Caco-2 (cell line): ENCODE measurements around the gene TBKBP1. TPM values are rescaled to one million over a fixed set of nuclear protein-coding genes. Genes with fewer than 3 reads are reported as not detected.

Experiments used
- BruUV-seq: library from RNA; stranded (reverse); fragments of 400-500 nt; replicated peaks from 2 replicates; lab custom pipeline; 2021; lab: Mats Ljungman, UMichigan
- CTCF ChIA-PET: fragments of 300-600 bp; sonication (Branson Sonifier 250); formaldehyde crosslinking; loops from one replicate; lab custom pipeline; 2022; ENCODE audit warnings: antibody characterized with exemption; lab: Charles Lee
- POLR2A ChIA-PET: fragments of 300-600 bp; sonication (Branson Sonifier 250); formaldehyde crosslinking; loops from one replicate; lab custom pipeline; 2022; ENCODE audit warnings: antibody characterized with exemption; lab: Charles Lee
- DNase-seq, 2 experiments: peaks; one replicate each; pipeline versions ENCODE4 v3.0.0 to v3.0.0-alpha.2; 2020 to 2022
- H3K27me3 ChIP-seq: replicated peaks from 2 replicates; pipeline ENCODE4 v1.6.0; 2011; ENCODE audit warnings: low read length; ENCODE audit not compliant: control insufficient read depth, insufficient read depth
- H3K36me3 ChIP-seq: 2 replicates; pipeline ENCODE4 v1.5.1; 2011; ENCODE audit warnings: low read length; ENCODE audit not compliant: control insufficient read depth, insufficient read depth
- H3K4me1 ChIP-seq: fragments of 250-450 bp; sonication (Bioruptor Pico); 2 replicates; pipeline ENCODE4 v1.5.1; 2020; ENCODE audit warnings: mild to moderate bottlenecking
- H3K4me3 ChIP-seq: 2 replicates; pipeline ENCODE4 v1.5.1; 2011; ENCODE audit warnings: low read depth, mild to moderate bottlenecking, control low read depth, low read length
- H3K9me3 ChIP-seq: fragments of 250-450 bp; sonication (Bioruptor Pico); 2 replicates; pipeline ENCODE4 v1.5.1; 2020; ENCODE audit warnings: mild to moderate bottlenecking, moderate library complexity
- H3K27ac Mint-ChIP-seq: one replicate; pipeline ENCODE4 v1.8.0; 2022; ENCODE audit warnings: mixed read lengths; ENCODE audit not compliant: unreplicated experiment
- H3K27me3 Mint-ChIP-seq: one replicate; pipeline ENCODE4 v1.8.0; 2022; ENCODE audit warnings: mixed read lengths; ENCODE audit not compliant: insufficient read depth, unreplicated experiment
- H3K36me3 Mint-ChIP-seq: one replicate; pipeline ENCODE4 v1.8.0; 2022; ENCODE audit warnings: mild to moderate bottlenecking, mixed read lengths; ENCODE audit not compliant: insufficient read depth, unreplicated experiment
- H3K4me1 Mint-ChIP-seq: one replicate; pipeline ENCODE4 v1.8.0; 2022; ENCODE audit warnings: low read depth, mixed read lengths; ENCODE audit not compliant: unreplicated experiment
- H3K4me3 Mint-ChIP-seq: one replicate; pipeline ENCODE4 v1.8.0; 2022; ENCODE audit warnings: mild to moderate bottlenecking, moderate library complexity, mixed read lengths; ENCODE audit not compliant: unreplicated experiment
- H3K9me3 Mint-ChIP-seq: one replicate; pipeline ENCODE4 v1.8.0; 2022; ENCODE audit warnings: mixed read lengths; ENCODE audit not compliant: unreplicated experiment
- CTCF ChIP-seq, 2 experiments: fragments of 200-600 bp in 1 of 2; IDR thresholded peaks; 1 replicate in 1 of 2; 2 replicates in 1 of 2; pipeline versions ENCODE4 v1.5.1 to v1.8.0; 2011 to 2022; ENCODE audit warnings: antibody characterized with exemption in 1 of 2, control low read depth in 1 of 2, inconsistent platforms in 1 of 2, low read depth in 1 of 2, low read length in 1 of 2, mild to moderate bottlenecking in 1 of 2, moderate library complexity in 1 of 2; ENCODE audit not compliant: insufficient read depth in 1 of 2, severe bottlenecking in 1 of 2, unreplicated experiment in 1 of 2
- intact Hi-C: fragments of 100-400 bp; cut with micrococcal nuclease; formaldehyde crosslinking; loops from one replicate; pipeline ENCODE4 v1.10.0; 2022; ENCODE audit not compliant: unreplicated experiment
- total RNA-seq: library from RNA; stranded (reverse); gene quantifications from 2 replicates; pipeline ENCODE4 v1.2.3, GENCODE V29; 2022

TBKBP1 gene
- total RNA-seq, 1 experiment from 2014 or later, result 27.4 TPM

- peak; percentile 55 to 89 for TF ChIP-seq CTCF (IDR thresholded peaks at IDR 0.05; ENCODE audit: insufficient read depth in 1 of 2, low read depth in 1 of 2, low read length in 1 of 2, severe bottlenecking in 1 of 2, unreplicated experiment in 1 of 2)
- Histone ChIP-seq H3K36me3 (no peaks in the 10 kb centered on the region), H3K27me3 (peaks cover 18% of the 10 kb centered on the region), H3K4me3 (peak within 1 kb of the TSS; percentile 37), H3K4me1 (peaks cover 9% of the 10 kb centered on the region), H3K9me3 (no peaks in the 10 kb centered on the region)
- BruUV-seq, result no TSS peak
- peak; percentile 93 to 94 for DNase-seq
- CTCF ChIA-PET, result interaction anchor here (0.5 to 2.0 kb wide), 28 partner anchors 8 to 395 kb away, joined by 3 to 19 read pairs (median 5); partner anchors contain the start of genes KPNB1, LRRC46, MRPL10 and OSBPL7
- Mint-ChIP-seq H3K4me1 (peaks cover 7% of the 10 kb centered on the region), H3K36me3 (no peaks in the 10 kb centered on the region), H3K27ac (no peak within 1 kb of the TSS), H3K4me3 (peak within 1 kb of the TSS; percentile 68), H3K27me3 (peaks cover 45% of the 10 kb centered on the region), H3K9me3 (no peaks in the 10 kb centered on the region)
- POLR2A ChIA-PET, result interaction anchor here (0.7 to 1.1 kb wide), 3 partner anchors 83 to 237 kb away, joined by 3 to 4 read pairs (median 4); partner anchors contain the start of genes LRRC46 and MRPL10
- intact Hi-C loops, result loop anchor here (1.0 to 2.0 kb wide), 3 partner anchors 34 to 69 kb away; no protein-coding TSS in a partner anchor
Observed at GRCh38 chr17:47733047-47733673, 39.2 kb downstream of the TBKBP1 start, which contains the start of gene TBX21. Gene TBX21, plus strand, starts transcription at chr17:47733236. Its CDS starts 219 bp downstream, at chr17:47733455.

GRCh38 chr17:47733674-47734410 lies 39.9 kb downstream of the TBKBP1 start:
- peak overlapping the region; percentile 37 for H3K4me3 ChIP-seq
- peaks cover 9% of the 10 kb centered on the region for H3K4me1 ChIP-seq
- Mint-ChIP-seq H3K4me3 (peak overlapping the region; percentile 18), H3K4me1 (peaks cover 7% of the 10 kb centered on the region), H3K36me3 (no peaks in the 10 kb centered on the region), H3K27ac (no peak overlapping the region), H3K9me3 (no peaks in the 10 kb centered on the region), H3K27me3 (peaks cover 42% of the 10 kb centered on the region)
- no peaks in the 10 kb centered on the region for H3K36me3 ChIP-seq
- DNase-seq, result peak in 1 of 2 experiments; percentile 51
- H3K27me3 ChIP-seq, result peaks cover 18% of the 10 kb centered on the region
- BruUV-seq, result no TSS peak
- CTCF ChIA-PET, result interaction anchor here (0.5 to 2.0 kb wide), 29 partner anchors 8 to 395 kb away, joined by 3 to 19 read pairs (median 5); partner anchors contain the start of genes KPNB1, LRRC46, MRPL10 and OSBPL7
- no peaks in the 10 kb centered on the region for H3K9me3 ChIP-seq
- TF ChIP-seq CTCF (IDR thresholded peaks at IDR 0.05; ENCODE audit: insufficient read depth in 1 of 2, low read depth in 1 of 2, low read length in 1 of 2, severe bottlenecking in 1 of 2, unreplicated experiment in 1 of 2), result no peak
- POLR2A ChIA-PET, result interaction anchor here (1.1 kb wide), 1 partner anchor 237 kb away, joined by 4 read pairs; no protein-coding TSS in a partner anchor
- intact Hi-C loops, result loop anchor here (1.0 to 2.0 kb wide), 3 partner anchors 35 to 68 kb away; no protein-coding TSS in a partner anchor

- TF ChIP-seq CTCF (IDR thresholded peaks at IDR 0.05; ENCODE audit: insufficient read depth in 1 of 2, low read depth in 1 of 2, low read length in 1 of 2, severe bottlenecking in 1 of 2, unreplicated experiment in 1 of 2), result no peak
Observed at GRCh38 chr17:47735139-47735464, 41.1 kb downstream of the TBKBP1 start.

More at GRCh38 chr17:47735139-47735464, 41.1 kb downstream of the TBKBP1 start:
- Histone ChIP-seq H3K9me3 (no peaks in the 10 kb centered on the region), H3K36me3 (no peaks in the 10 kb centered on the region), H3K4me1 (peaks cover 9% of the 10 kb centered on the region), H3K27me3 (peaks cover 18% of the 10 kb centered on the region), H3K4me3 (no peak overlapping the region)
- CTCF ChIA-PET, result no interaction called here
- Mint-ChIP-seq H3K27me3 (peaks cover 42% of the 10 kb centered on the region), H3K27ac (no peak overlapping the region), H3K9me3 (no peaks in the 10 kb centered on the region), H3K36me3 (no peaks in the 10 kb centered on the region), H3K4me1 (peaks cover 7% of the 10 kb centered on the region), H3K4me3 (no peak overlapping the region)
- BruUV-seq, result no TSS peak
- DNase-seq, result no peak
- POLR2A ChIA-PET, result no interaction called here
- intact Hi-C loops, result no loop called here
